Myocyte (in vitro differentiated cells): ENCODE measurements around the gene PRMT5. TPM values are rescaled to one million over a fixed set of nuclear protein-coding genes. Genes with fewer than 3 reads are reported as not detected.

Experiments
- DNase-seq: peaks from one replicate; pipeline ENCODE4 v3.0.0-alpha.2; 2012; ENCODE audit warnings: low read depth
- total RNA-seq: library from RNA; depleted of rRNA; stranded (reverse); fragments of >200 nt; gene quantifications from 2 replicates; pipeline ENCODE4 v1.2.3, GENCODE V29; 2014

Gene PRMT5
- total RNA-seq, 1 donor from 2014 or later = 64.1 TPM

GRCh38 chr14:22878271-22879246 lies 50.6 kb downstream of the PRMT5 start:
- DNase-seq = peak; percentile 83

GRCh38 chr14:22877000-22877501 lies 52.1 kb downstream of the PRMT5 start:
- DNase-seq = no peak

GRCh38 chr14:22875748-22876319 lies 53.3 kb downstream of the PRMT5 start:
- DNase-seq = no peak

- DNase-seq = no peak
These were observed 54.0 kb downstream of the PRMT5 start for GRCh38 chr14:22875003-22875747.

- DNase-seq = no peak
These were observed 56.2 kb downstream of the PRMT5 start for GRCh38 chr14:22872833-22873520.

- peak; percentile 94 for DNase-seq
These were observed 56.9 kb downstream of the PRMT5 start for GRCh38 chr14:22872033-22872832.

- DNase-seq = peak; percentile 96
These were observed 57.7 kb downstream of the PRMT5 start, which contains the start of gene LRP10 for GRCh38 chr14:22871224-22872032. Gene LRP10, plus strand, starts transcription at chr14:22871740. Its CDS starts 564 bp downstream, at chr14:22872304.

- no peak for DNase-seq
These were observed 58.4 kb downstream of the PRMT5 start for GRCh38 chr14:22870811-22871223.

Other genes starting within 250 kb of the PRMT5 start
- gene OXA1L, start 162.7 kb downstream of the PRMT5 start, total RNA-seq = 119 and 141 TPM in 2 replicates
- 63.5 and 76.5 TPM in 2 replicates for gene SLC7A7, start 113.9 kb downstream of the PRMT5 start, total RNA-seq
- 21.8 and 167 TPM in 2 replicates for gene MRPL52, start 99.5 kb downstream of the PRMT5 start, total RNA-seq
- gene MMP14, start 92.8 kb downstream of the PRMT5 start, total RNA-seq = 423 and 532 TPM in 2 replicates
- gene LRP10, start 57.6 kb downstream of the PRMT5 start, total RNA-seq = 81.6 and 106 TPM in 2 replicates
- gene REM2, start 46.2 kb downstream of the PRMT5 start, total RNA-seq = 0.42 and 0.78 TPM in 2 replicates
- 74.9 and 440 TPM in 2 replicates for gene RBM23, start 10.2 kb downstream of the PRMT5 start, total RNA-seq
- 17.4 and 21.2 TPM in 2 replicates for gene HAUS4, start 27.7 kb upstream of the PRMT5 start, total RNA-seq
- gene AJUBA, start 53.2 kb upstream of the PRMT5 start, total RNA-seq = 150 and 178 TPM in 2 replicates
- gene C14orf93, start 80.8 kb upstream of the PRMT5 start, total RNA-seq = 5.5 and 7.2 TPM in 2 replicates
- gene PSMB5, start 105.5 kb upstream of the PRMT5 start, total RNA-seq = 250 and 303 TPM in 2 replicates
- gene PSMB11, start 112.8 kb upstream of the PRMT5 start, total RNA-seq = not detected in 2 replicates
- 3.2 and 3.7 TPM in 2 replicates for gene CDH24, start 128.1 kb upstream of the PRMT5 start, total RNA-seq
- 85.4 and 90.4 TPM in 2 replicates for gene ACIN1, start 165.8 kb upstream of the PRMT5 start, total RNA-seq
- 28.9 and 40.7 TPM in 2 replicates for gene C14orf119, start 166.1 kb upstream of the PRMT5 start, total RNA-seq
- not detected in 2 replicates for gene CIROP, start 175.6 kb upstream of the PRMT5 start, total RNA-seq
- not detected in 2 replicates for gene CEBPE, start 189.9 kb upstream of the PRMT5 start, total RNA-seq